Astrocyte of the cerebellum (primary cell): ENCODE measurements around the gene GPBP1L1.

Experiments used
- DNase-seq: peaks from one replicate; pipeline ENCODE4 v3.0.0-alpha.2; 2011; ENCODE audit warnings: low read depth
- H3K4me3 ChIP-seq: 2 replicates; pipeline ENCODE4 v1.5.1; 2011; ENCODE audit warnings: mild to moderate bottlenecking, low read depth, low read length, moderate library complexity
- in situ Hi-C: cut with HindIII; loops from 2 replicates; pipeline ENCODE4 v1.10.0; 2017; ENCODE audit warnings: low sequenced_read_pairs
- TF ChIP-seq, protein P1 (sequence below): IDR thresholded peaks from 2 replicates; pipeline ENCODE4 v1.5.1; 2012; ENCODE audit warnings: low read length, low read depth, moderate library complexity, mild to moderate bottlenecking; ENCODE audit errors: missing control alignments

The GPBP1L1 gene

GRCh38 chr1:45656573-45657226, 29.6 kb downstream of the GPBP1L1 start:
- TF ChIP-seq, protein P1, sequence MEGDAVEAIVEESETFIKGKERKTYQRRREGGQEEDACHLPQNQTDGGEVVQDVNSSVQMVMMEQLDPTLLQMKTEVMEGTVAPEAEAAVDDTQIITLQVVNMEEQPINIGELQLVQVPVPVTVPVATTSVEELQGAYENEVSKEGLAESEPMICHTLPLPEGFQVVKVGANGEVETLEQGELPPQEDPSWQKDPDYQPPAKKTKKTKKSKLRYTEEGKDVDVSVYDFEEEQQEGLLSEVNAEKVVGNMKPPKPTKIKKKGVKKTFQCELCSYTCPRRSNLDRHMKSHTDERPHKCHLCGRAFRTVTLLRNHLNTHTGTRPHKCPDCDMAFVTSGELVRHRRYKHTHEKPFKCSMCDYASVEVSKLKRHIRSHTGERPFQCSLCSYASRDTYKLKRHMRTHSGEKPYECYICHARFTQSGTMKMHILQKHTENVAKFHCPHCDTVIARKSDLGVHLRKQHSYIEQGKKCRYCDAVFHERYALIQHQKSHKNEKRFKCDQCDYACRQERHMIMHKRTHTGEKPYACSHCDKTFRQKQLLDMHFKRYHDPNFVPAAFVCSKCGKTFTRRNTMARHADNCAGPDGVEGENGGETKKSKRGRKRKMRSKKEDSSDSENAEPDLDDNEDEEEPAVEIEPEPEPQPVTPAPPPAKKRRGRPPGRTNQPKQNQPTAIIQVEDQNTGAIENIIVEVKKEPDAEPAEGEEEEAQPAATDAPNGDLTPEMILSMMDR, result no peak
- H3K4me3 ChIP-seq, result no peak overlapping the region
- in situ Hi-C loops, result no loop called here
- no peak for DNase-seq

DNA sequence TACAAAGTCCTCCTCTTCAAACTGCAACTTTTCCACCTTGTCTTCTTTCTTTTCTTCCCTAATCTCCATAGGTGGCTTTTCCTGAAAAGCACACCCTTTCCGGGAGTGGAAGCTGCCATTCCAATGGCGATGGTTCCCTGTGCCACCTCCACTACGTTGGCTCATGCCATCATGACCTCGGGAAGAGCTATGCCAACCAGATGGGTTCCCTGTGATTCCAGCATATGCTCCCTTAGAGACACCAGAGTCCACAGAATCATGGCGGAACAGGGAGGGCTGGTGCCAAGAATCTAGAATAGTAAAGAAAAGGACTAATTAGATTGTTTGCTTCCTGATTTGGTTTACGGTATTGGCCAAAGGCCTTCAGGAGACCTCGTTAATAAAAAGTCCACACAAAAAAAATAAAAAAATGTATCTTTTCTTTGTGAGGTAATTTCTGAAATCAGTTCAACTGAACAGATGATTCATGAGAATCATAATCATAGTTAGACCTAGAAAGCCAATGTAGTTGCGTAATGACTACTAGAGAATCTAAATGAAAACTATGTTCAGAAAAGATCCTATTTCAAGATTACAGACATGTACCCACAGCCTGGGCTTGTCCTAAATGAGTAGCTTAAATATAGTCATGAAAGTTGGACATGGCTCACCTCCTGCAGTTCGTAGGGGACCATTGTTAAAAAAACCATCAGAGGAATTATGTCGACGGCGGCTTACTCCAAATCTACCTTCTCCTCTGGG, 31.6 kb downstream of the GPBP1L1 start:
- DNase-seq, result no peak
- no peak overlapping the region for H3K4me3 ChIP-seq
- in situ Hi-C loops, result no loop called here
- TF ChIP-seq, protein P1, result no peak

GRCh38 chr1:45647248-45648021, 38.9 kb downstream of the GPBP1L1 start:
- in situ Hi-C loops, result no loop called here
- DNase-seq, result no peak
- TF ChIP-seq, protein P1, result no peak
- H3K4me3 ChIP-seq, result no peak overlapping the region

DNA sequence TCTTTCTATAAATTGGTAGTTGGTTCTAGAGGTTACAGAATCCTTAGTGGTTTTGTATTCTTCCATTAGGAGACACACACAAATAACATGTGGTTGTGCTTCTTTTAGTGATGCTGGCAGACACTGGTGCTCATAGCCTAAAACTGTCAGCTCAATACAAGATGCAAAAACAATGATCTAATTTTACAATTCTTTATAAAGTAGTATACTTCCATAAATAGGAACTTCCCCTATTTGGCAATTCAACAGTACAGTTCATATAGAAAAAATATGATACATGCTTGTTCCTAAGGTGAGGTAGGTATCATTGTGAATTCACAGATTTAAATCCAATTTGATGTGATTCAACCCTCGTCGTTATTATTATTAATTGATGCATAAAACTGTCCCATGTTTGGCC, 41.7 kb downstream of the GPBP1L1 start:
- H3K4me3 ChIP-seq, result no peak overlapping the region
- in situ Hi-C loops, result no loop called here
- no peak for DNase-seq
- TF ChIP-seq, protein P1, result no peak

DNA sequence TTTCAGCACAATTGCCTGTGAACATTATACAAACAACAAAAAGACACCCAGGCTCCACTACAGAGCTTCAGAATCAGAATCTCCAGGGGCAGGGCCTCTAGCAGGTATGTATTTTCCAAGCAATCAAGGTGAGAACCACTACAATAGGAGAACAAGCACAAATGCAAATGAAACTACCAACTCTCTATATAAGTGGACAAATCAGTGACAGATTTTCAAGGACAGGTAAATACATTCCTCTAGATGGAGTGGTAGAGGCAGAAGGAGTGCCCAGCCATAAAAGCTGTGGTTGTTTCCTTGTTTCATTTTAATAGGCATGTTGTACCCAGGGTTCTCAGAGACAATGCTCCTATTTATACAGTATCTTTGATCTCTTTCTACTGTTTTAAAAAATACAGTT, 42.4 kb downstream of the GPBP1L1 start:
- TF ChIP-seq, protein P1, result peak; percentile 9
- in situ Hi-C loops, result no loop called here
- no peak for DNase-seq

GRCh38 chr1:45643321-45643720, 43.0 kb downstream of the GPBP1L1 start:
- DNase-seq, result no peak
- TF ChIP-seq, protein P1, result no peak
- H3K4me3 ChIP-seq, result no peak overlapping the region
- in situ Hi-C loops, result no loop called here

More for the DNA sequence above, 42.4 kb downstream of the GPBP1L1 start:
- H3K4me3 ChIP-seq, result no peak overlapping the region
